Astrocyte (in vitro differentiated cells and primary cell): ENCODE measurements around the gene UPB1.

ENCODE experiments used
- CTCF ChIP-seq: IDR thresholded peaks from 2 replicates; pipeline ENCODE4 v1.5.1; 2011; ENCODE audit warnings: low read depth, mild to moderate bottlenecking, inconsistent platforms, low read length, moderate library complexity; ENCODE audit not compliant: insufficient read depth
- EZH2 ChIP-seq: IDR thresholded peaks from 2 replicates; pipeline ENCODE4 v1.6.1; 2012; ENCODE audit warnings: mild to moderate bottlenecking, low read length, inconsistent platforms; ENCODE audit not compliant: insufficient read depth

DNA sequence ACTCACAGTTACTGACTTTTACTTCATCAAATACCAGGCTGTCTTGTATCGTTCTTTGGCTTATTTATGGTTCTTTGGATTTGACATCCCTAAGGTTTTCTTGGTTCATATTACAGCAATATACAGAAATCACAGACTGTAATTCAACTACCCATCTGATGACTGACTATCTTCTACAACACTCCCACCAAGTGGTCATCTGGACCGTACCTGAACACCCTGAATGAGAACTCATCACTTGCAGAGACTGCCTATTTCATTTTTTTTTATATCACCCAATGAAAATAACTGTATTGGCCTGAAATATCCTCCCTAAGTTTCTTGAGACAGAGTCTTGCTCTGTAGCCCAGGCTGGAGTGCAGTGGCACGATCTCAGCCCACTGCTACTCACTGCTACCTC, 9.5 kb upstream of the UPB1 start:
- TF ChIP-seq CTCF: no peak
- TF ChIP-seq EZH2: no peak
